Stimulated activated CD8-positive, alpha-beta memory T cell treated with anti-CD3 and anti-CD28 coated beads, Interleukin-7, amount 100 ng/mL, for 4 hours (primary cell): Measurements from ENCODE around the gene TTN.
"Not testable (repeated sequence)": the region's sequence is repeated elsewhere in the genome, so short reads cannot be mapped to it uniquely, and the experiment has no call there.

ENCODE experiments used
- DNase-seq, 2 donors: peaks; one replicate each; pipeline ENCODE4 v3.0.0-alpha.2; 2020; ENCODE audit warnings: low read depth in 2 of 2

Gene TTN

DNA sequence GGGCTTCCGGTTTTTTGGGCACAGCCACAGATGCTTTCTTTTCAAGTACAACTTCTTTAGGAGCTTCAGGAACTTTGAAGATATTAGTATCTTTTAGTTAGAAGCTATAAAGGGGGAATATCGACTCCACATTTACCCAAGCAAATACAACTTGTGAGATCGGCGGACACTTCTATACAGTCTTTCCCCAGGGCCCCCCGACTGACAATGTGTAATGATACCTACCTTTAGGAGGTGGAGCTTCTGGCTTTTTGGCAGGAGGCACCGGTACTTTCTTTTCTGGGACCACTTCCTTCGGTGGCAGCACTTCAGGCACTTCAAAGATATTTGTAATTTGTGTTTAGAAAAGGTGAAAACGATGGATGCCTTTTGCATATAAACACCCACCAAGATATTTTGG is 148.7 kb downstream of the TTN start:
- DNase-seq, result not testable (repeated sequence)

- DNase-seq, result no peak
These were observed 156.7 kb downstream of the TTN start for GRCh38 chr2:178650554-178650953.

- DNase-seq, result no peak
These were observed 162.3 kb downstream of the TTN start for GRCh38 chr2:178644919-178645318.

DNA sequence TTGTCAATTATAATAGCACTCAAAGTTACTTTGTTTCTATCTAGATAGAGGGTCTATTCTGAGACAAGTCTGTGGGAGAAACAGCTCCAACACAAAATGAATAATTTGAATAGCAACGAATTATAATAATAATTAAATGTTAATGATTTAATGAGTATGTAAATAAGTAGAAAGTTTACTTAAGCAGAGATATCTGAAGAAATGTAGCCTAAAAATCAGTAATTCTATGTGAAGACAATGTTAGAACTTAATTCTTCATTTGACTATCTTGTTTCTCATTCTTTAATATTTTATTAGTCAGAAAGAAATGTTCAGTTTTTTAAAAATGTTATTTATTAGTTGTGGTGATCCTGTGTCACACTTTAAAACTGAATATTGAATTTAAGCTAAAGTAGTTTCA is 165.7 kb downstream of the TTN start:
- DNase-seq, result no peak

DNA sequence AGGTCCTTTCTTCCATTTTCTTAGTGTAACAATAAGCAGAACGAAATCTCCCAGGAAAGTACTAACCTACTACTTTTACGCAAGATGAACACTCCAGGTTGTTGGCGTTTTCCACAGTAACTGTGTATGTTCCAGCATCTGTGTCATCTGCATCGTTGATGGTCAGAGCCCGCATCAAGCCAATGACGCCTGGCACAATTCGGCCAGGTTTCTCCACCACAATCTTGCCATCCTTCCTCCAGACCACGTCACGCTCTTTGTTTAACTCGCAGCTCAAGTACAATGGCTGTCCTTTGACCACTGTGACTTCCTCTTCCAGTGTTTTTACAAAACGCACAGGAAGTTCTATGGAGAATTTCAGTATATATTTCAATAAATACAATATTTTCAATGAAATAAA is 171.3 kb downstream of the TTN start:
- DNase-seq, result no peak

DNA sequence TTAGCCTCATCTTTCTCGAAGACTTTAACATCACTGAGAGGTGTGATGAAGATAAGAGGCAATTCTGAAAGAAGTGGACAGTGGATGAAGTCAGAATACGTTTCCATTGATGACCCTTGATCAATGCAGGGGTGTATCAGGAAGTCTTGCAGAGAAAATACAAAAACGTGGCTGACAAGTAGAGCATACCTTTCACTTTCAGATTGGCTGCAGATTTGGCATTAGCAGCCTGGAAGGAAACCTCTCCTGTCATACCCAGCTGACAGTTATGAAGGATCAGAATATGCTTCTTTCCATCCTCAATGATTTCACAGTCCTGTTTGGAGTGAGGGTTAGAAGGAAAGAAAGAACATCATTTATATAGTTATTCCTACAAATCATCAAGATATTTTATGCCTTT is 174.5 kb downstream of the TTN start:
- DNase-seq, result no peak

- no peak for DNase-seq
These were observed 176.6 kb downstream of the TTN start for GRCh38 chr2:178630581-178630980.

GRCh38 chr2:178629463-178629862 is 177.8 kb downstream of the TTN start:
- DNase-seq, result no peak

DNA sequence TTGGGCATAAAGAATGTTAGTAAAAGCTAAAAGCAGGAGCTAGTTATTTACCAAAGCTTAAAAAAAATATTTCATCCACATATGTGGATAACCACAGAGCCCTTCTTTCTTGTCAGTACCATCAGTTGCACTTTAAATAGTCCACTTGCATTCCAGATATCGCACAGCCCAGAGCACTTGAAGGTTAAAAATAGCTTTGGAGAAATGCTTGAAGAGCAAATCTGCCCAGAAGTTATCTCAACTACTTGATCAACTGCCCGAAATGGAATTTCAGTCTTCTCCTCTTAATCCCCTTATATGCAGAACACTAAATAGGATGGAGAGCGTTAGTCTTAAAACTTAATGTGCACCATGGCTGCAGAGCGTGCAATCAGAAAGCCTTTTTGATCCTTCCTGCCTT is 178.6 kb downstream of the TTN start:
- DNase-seq, result no peak

GRCh38 chr2:178627401-178627800 is 179.8 kb downstream of the TTN start:
- no peak for DNase-seq

DNA sequence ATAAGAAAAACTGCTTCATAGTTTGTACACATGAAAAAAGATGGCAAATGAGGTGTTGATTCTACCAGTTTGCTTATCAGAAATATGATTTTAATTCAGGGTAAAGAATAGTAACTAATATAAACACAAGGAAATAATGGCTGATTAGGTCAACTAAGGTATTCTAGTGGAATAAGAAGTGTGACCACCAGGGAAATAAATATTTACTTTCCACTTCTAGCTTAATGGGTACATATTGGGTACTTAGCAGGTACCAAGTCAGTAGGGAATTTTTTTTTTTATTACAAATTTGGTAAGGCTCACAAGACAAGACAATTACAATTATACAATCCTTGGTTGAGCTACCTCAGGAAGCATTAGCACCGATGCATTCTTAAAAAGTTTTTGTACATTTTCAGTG is 191.3 kb downstream of the TTN start:
- DNase-seq, result no peak

DNA sequence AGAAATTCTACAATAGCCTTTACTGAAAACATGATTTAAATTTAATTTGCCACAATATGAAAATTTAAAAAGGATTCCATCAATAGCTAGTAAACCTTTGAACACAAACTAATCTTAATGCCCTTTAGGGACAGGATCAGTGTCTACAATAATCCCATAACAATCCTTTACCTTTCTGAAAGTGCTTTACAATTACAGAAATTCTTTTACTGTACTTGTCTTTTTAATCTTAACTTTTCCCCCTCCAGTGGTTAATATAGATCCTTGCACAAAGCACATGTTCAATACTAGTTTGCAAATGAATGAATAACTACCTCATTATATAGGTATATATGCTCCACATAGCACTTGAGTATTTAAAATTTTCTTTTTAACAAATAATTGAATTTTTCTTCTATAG is 204.3 kb downstream of the TTN start:
- DNase-seq, result no peak

- DNase-seq, result no peak
These were observed 214.6 kb downstream of the TTN start for GRCh38 chr2:178592655-178593054.

DNA sequence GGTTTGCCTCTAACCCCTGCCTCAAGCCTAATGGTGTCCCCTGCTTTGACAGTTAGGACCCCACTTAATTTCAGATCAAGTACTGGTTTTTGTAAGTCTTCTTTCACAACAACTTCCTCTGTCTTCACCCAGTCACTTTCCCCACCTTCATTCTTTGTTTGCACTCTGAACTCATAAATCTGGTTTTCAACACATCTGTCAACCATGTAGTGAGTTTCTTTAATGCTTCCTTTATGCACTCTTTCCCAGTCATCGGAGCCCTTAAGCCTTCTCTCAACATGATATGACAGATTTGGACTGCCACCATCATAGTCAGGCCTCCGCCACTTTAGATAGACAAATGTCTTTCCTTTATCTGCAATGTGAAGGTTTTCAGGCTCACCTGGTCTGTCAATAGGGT is 217.9 kb downstream of the TTN start:
- DNase-seq, result no peak

DNA sequence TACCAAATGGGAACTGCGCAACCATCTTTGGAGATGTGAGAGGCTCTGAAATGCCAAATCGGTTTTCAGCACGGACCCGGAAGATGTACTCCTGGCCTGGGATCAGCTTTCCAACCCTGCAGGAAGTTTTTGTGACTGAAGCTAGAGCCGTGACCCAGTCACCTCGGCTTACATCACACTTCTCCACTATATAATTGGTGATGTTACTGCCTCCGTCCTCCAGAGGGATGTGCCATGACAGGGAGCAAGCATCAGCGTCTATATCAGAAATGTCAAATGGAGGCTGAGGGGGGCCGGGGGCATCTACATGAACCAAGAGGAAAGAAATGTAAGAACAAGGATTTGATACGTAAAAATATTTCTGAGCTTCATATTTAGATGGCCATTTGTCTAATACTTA is 222.6 kb downstream of the TTN start:
- DNase-seq, result no peak

GRCh38 chr2:178579006-178579405 is 228.2 kb downstream of the TTN start:
- DNase-seq, result no peak

DNA sequence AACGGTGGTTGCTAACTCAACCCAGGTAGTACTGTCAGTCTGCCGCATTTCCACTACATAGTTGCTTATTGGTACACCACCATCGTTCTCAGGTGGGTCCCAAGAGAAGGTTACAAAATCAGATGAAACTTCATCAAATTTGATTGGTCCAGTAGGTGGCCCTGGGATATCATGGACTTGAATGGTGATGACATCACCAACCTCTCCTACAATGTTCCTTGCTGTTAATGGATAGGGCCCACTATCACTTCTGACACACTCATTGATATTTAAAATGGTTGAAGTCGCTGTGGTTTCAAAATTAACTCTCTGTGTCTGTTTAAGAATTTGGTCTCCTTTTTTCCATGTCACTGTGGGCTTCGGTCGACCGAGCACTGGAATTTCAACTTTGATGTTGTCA is 232.4 kb downstream of the TTN start:
- no peak for DNase-seq

DNA sequence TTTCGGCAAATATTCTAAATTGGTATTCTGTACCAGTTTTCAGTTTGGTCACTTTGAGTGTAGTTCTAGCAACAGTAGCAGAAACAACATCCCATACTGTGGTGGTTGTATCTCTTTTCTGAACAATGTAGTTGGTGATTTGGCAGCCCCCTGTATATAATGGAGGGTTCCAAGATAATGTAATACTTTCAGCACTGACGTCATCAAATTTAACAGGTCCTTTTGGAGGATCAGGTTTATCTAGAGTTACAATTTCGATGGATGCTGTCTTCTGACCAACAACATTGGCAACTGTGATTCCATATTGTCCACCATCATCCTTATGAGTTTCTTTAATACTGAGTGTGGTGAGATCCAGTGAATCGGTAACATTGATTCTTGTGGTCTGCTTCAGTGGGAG is 239.0 kb downstream of the TTN start:
- no peak for DNase-seq

- DNase-seq, result no peak
These were observed 254.2 kb downstream of the TTN start for GRCh38 chr2:178553047-178553446.

DNA sequence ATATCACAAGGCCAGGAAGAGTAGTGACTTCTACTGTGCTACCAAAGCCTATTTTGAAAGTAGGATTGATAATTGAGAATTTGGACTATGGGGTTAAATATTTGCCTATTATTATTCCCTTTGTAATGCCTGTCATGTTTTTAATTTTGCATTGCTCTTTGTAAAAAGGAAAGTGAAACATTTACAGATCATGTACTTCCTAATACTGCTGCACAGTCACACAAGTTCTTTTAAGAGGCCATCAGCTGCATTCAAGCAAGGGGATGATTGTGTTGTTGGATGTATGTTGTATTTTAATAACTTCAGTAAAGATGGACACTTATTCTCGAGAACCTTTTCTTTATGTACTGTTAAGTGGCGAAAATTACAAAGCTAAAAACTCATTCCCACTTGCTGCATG is 256.9 kb downstream of the TTN start:
- no peak for DNase-seq

DNA sequence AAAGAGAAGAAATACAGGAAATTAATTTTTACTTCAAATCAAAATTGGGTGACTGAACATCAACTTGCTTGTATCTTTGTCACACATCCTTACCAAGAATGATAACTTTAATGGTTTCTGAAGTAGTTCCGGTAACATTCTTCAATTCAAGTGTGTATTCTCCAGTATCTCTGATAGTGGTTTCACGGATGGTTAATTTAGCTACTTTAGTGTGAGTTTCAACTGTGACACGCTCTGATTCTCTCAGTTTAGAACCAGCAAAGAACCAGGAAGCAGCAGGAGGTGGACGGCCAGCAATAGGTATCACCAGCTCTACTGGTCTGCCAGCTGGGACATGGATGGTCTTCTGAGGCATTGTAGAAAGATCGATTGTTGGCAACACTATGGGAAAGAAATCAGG is 264.7 kb downstream of the TTN start:
- DNase-seq, result no peak

- no peak for DNase-seq
These were observed 265.1 kb downstream of the TTN start for GRCh38 chr2:178542161-178542560.

DNA sequence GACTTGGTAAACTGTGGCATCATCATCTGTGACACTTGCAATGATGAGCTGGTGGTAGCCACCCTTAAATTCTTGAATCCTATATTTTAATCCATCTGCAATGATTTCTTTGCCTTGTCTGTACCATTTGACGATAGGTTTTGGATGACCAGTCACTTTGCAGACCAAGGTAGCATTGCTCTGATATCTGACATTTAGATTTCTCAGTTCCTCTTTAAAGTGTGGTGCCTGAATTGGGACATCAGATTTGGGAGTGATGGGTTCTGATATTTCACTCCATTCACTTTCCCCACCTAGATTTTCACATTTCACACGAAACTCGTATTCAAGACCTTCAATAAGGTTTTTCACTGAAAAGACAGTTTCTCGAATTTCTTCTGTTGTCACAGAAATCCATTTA is 271.2 kb downstream of the TTN start:
- DNase-seq, result no peak

DNA sequence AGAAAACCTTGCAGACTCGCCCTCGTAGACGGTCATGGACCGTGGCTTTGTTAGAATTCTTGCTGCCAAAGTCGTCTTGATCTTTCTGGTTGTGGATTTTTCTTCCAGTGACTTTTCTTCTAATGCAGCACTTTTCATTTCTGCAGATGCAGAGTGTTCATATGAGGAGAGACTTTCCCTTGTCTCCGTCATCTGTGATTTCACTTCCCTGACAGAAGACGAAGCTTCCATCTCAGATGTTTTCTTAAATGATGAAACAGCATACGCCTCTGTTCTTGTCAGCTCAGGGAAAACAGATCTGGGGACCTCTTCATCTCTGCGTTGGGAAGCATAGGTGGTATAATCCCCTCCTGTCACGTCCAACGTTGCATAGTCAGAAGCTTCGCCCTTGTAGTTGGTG is 276.1 kb downstream of the TTN start:
- DNase-seq, result no peak

- no peak for DNase-seq
These were observed 276.5 kb downstream of the TTN start for GRCh38 chr2:178530625-178531142.
